ENCODE data around the gene CRIM1.

CRIM1 gene

GRCh38 chr2:36568516-36569246, 213.1 kb downstream of the CRIM1 start:
- TF ChIP-seq POLR2A (IDR thresholded peaks at IDR 0.05; ENCODE audit: low read length) = no peak
- no peak for TF ChIP-seq GATA1 (IDR thresholded peaks at IDR 0.05; ENCODE audit: low read depth, low read length)
- no peak for DNase-seq

GRCh38 chr2:36569267-36569856, 213.8 kb downstream of the CRIM1 start:
- TF ChIP-seq POLR2A (IDR thresholded peaks at IDR 0.05; ENCODE audit: low read length) (no peak), GATA1 (IDR thresholded peaks at IDR 0.05; ENCODE audit: low read depth, low read length) (no peak)
- no peak for DNase-seq

GRCh38 chr2:36570416-36570815, 214.8 kb downstream of the CRIM1 start:
- no peak for DNase-seq
- TF ChIP-seq POLR2A (IDR thresholded peaks at IDR 0.05; ENCODE audit: low read length) (no peak), GATA1 (IDR thresholded peaks at IDR 0.05; ENCODE audit: low read depth, low read length) (no peak)

- TF ChIP-seq GATA1 (IDR thresholded peaks at IDR 0.05; ENCODE audit: low read depth, low read length) = no peak
- TF ChIP-seq POLR2A (IDR thresholded peaks at IDR 0.05; ENCODE audit: low read length) = no peak
- no peak for DNase-seq
Measured at GRCh38 chr2:36572054-36572718, 216.6 kb downstream of the CRIM1 start.

GRCh38 chr2:36572719-36573059, 217.1 kb downstream of the CRIM1 start:
- TF ChIP-seq POLR2A (IDR thresholded peaks at IDR 0.05; ENCODE audit: low read length) = no peak
- TF ChIP-seq GATA1 (IDR thresholded peaks at IDR 0.05; ENCODE audit: low read depth, low read length) = no peak
- no peak for DNase-seq

GRCh38 chr2:36573165-36573564, 217.6 kb downstream of the CRIM1 start:
- TF ChIP-seq GATA1 (IDR thresholded peaks at IDR 0.05; ENCODE audit: low read depth, low read length) = no peak
- TF ChIP-seq POLR2A (IDR thresholded peaks at IDR 0.05; ENCODE audit: low read length) = no peak
- DNase-seq = no peak

GRCh38 chr2:36574560-36574959, 219.0 kb downstream of the CRIM1 start:
- TF ChIP-seq GATA1 (IDR thresholded peaks at IDR 0.05; ENCODE audit: low read depth, low read length) (no peak), POLR2A (IDR thresholded peaks at IDR 0.05; ENCODE audit: low read length) (no peak)
- DNase-seq = no peak

- TF ChIP-seq POLR2A (IDR thresholded peaks at IDR 0.05; ENCODE audit: low read length) = no peak
- no peak for TF ChIP-seq GATA1 (IDR thresholded peaks at IDR 0.05; ENCODE audit: low read depth, low read length)
- DNase-seq = no peak
Measured at GRCh38 chr2:36577884-36578283, 222.3 kb downstream of the CRIM1 start.

- TF ChIP-seq POLR2A (IDR thresholded peaks at IDR 0.05; ENCODE audit: low read length) = no peak
- no peak for TF ChIP-seq GATA1 (IDR thresholded peaks at IDR 0.05; ENCODE audit: low read depth, low read length)
- no peak for DNase-seq
Measured at GRCh38 chr2:36578343-36579296, 223.0 kb downstream of the CRIM1 start.

GRCh38 chr2:36579297-36579664, 223.7 kb downstream of the CRIM1 start:
- TF ChIP-seq GATA1 (IDR thresholded peaks at IDR 0.05; ENCODE audit: low read depth, low read length) = no peak
- TF ChIP-seq POLR2A (IDR thresholded peaks at IDR 0.05; ENCODE audit: low read length) = no peak
- DNase-seq = no peak

GRCh38 chr2:36582538-36582937, 227.0 kb downstream of the CRIM1 start:
- no peak for DNase-seq
- TF ChIP-seq GATA1 (IDR thresholded peaks at IDR 0.05; ENCODE audit: low read depth, low read length) = no peak
- no peak for TF ChIP-seq POLR2A (IDR thresholded peaks at IDR 0.05; ENCODE audit: low read length)

GRCh38 chr2:36582951-36583350, 227.4 kb downstream of the CRIM1 start:
- no peak for DNase-seq
- TF ChIP-seq GATA1 (IDR thresholded peaks at IDR 0.05; ENCODE audit: low read depth, low read length) = no peak
- TF ChIP-seq POLR2A (IDR thresholded peaks at IDR 0.05; ENCODE audit: low read length) = no peak

- no peak for DNase-seq
- TF ChIP-seq GATA1 (IDR thresholded peaks at IDR 0.05; ENCODE audit: low read depth, low read length) (no peak), POLR2A (IDR thresholded peaks at IDR 0.05; ENCODE audit: low read length) (no peak)
Measured at GRCh38 chr2:36584148-36584794, 228.7 kb downstream of the CRIM1 start.

All from erythroblast (primary cell).